TTC549 (cell line): ENCODE data around the gene SNX5.

ENCODE experiments used
- FAIRE-seq: peaks from 2 replicates; lab custom pipeline; 2012; peaks lifted over from hg19 to GRCh38; lab: Jason Lieb, UNC

SNX5 gene

GRCh38 chr20:17912916-17913315 is 55.7 kb downstream of the SNX5 start:
- no peak for FAIRE-seq

GRCh38 chr20:17911927-17912326 is 56.7 kb downstream of the SNX5 start:
- FAIRE-seq, result no peak

- no peak for FAIRE-seq
These were observed 57.7 kb downstream of the SNX5 start for GRCh38 chr20:17910828-17911294.

- FAIRE-seq, result no peak
These were observed 58.7 kb downstream of the SNX5 start for GRCh38 chr20:17909869-17910321.

GRCh38 chr20:17905544-17905943 is 63.0 kb downstream of the SNX5 start:
- no peak for FAIRE-seq

GRCh38 chr20:17904027-17904426 is 64.6 kb downstream of the SNX5 start:
- FAIRE-seq, result no peak

GRCh38 chr20:17902531-17903083 is 66.0 kb downstream of the SNX5 start:
- FAIRE-seq, result no peak

- FAIRE-seq, result no peak
These were observed 66.6 kb downstream of the SNX5 start for GRCh38 chr20:17901971-17902370.

GRCh38 chr20:17898548-17898994 is 70.0 kb downstream of the SNX5 start:
- FAIRE-seq, result peak; percentile 89

GRCh38 chr20:17897566-17898307 is 70.9 kb downstream of the SNX5 start:
- FAIRE-seq, result no peak

- no peak for FAIRE-seq
These were observed 71.7 kb downstream of the SNX5 start for GRCh38 chr20:17896771-17897369.

- no peak for FAIRE-seq
These were observed 72.3 kb downstream of the SNX5 start for GRCh38 chr20:17896193-17896723.

GRCh38 chr20:17895641-17896171 is 72.9 kb downstream of the SNX5 start:
- FAIRE-seq, result no peak

GRCh38 chr20:17893445-17893844 is 75.1 kb downstream of the SNX5 start:
- FAIRE-seq, result no peak

- FAIRE-seq, result no peak
These were observed 76.2 kb downstream of the SNX5 start for GRCh38 chr20:17892189-17892938.
